HEK293 (cell line): ENCODE measurements around the gene KCNQ2.

Experiments
- CTCF ChIP-seq: fragments of 450-650 bp; formaldehyde crosslinking; IDR thresholded peaks from 2 replicates; pipeline ENCODE4 v1.5.1; 2016; ENCODE audit warnings: missing biosample characterization, missing genetic modification characterization
- ZFHX2 ChIP-seq: fragments of 450-650 bp; formaldehyde crosslinking; conservative IDR thresholded peaks from 2 replicates; pipeline ENCODE4 v1.5.1; 2016; ENCODE audit warnings: missing biosample characterization, missing genetic modification characterization
- ZNF19 ChIP-seq: fragments of 450-650 bp; formaldehyde crosslinking; IDR thresholded peaks from 2 replicates; pipeline ENCODE4; 2016; ENCODE audit warnings: missing biosample characterization, missing genetic modification characterization, low read depth
- ZNF221 ChIP-seq: fragments of 450-650 bp; formaldehyde crosslinking; IDR thresholded peaks from 2 replicates; pipeline ENCODE4 v1.5.1; 2017; ENCODE audit warnings: missing biosample characterization, missing genetic modification characterization, borderline replicate concordance
- ZNF23 ChIP-seq: fragments of 450-650 bp; formaldehyde crosslinking; IDR thresholded peaks from 2 replicates; pipeline ENCODE4 v1.5.1; 2016; ENCODE audit warnings: missing biosample characterization, missing genetic modification characterization, borderline replicate concordance
- ZNF24 ChIP-seq: fragments of 450-650 bp; formaldehyde crosslinking; IDR thresholded peaks from 2 replicates; pipeline ENCODE4 v1.5.1; 2016; ENCODE audit warnings: missing biosample characterization, missing genetic modification characterization
- ZNF664 ChIP-seq: fragments of 450-650 bp; formaldehyde crosslinking; IDR thresholded peaks from 2 replicates; pipeline ENCODE4 v1.5.1; 2016; ENCODE audit warnings: missing biosample characterization, missing genetic modification characterization
- ZXDB ChIP-seq: fragments of 450-650 bp; formaldehyde crosslinking; IDR thresholded peaks from 2 replicates; pipeline ENCODE4 v1.5.1; 2016; ENCODE audit warnings: missing biosample characterization, missing genetic modification characterization
- TF ChIP-seq, protein P1 (sequence below): fragments of 450-650 bp; formaldehyde crosslinking; IDR thresholded peaks from 2 replicates; pipeline ENCODE4 v1.5.1; 2016; ENCODE audit warnings: missing biosample characterization, missing genetic modification characterization
- TF ChIP-seq, protein P2 (sequence below): fragments of 450-650 bp; formaldehyde crosslinking; IDR thresholded peaks from 2 replicates; pipeline ENCODE4 v1.5.1; 2016; ENCODE audit warnings: missing biosample characterization, missing genetic modification characterization, low read depth

DNA sequence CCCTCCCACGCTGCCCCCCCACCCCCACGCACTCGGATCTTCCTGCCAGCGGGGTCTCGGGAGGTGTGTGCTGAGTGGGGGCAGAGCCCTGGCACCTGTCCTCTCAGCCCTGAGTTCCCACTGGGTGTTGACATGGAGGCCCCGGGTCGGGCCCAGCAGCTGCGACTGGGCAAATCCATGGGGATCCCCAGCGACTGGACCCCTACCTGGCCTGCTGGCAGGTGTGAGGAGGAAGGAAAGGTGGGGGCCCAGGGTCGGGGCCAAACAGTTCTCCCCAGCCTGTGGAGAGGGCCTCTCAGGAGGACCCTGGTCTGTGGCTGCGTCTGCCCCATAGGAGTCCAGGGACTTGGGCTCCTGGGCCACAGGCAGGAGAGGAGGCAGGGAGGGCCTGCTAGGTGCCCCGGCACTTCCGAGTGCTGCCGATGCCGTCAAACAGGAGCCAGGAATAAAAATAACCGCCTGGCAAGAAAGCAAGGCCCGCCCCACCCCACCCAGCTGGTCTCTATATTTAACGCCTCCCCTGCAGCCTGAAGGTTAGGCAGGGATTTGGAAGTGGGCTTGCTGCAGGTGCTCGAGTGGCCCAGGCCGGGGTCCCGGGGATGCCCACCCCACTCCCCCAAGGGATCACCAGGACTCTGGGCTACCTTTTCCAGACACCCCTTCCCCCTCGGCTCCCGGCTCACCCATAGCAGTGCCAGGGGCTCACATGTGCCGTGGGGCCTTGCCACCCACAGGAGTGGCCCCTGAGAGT is 27.9 kb upstream of the KCNQ2 start:
- TF ChIP-seq ZXDB = no peak
- TF ChIP-seq CTCF = no peak
- no peak for TF ChIP-seq ZNF664
- TF ChIP-seq, protein P1, sequence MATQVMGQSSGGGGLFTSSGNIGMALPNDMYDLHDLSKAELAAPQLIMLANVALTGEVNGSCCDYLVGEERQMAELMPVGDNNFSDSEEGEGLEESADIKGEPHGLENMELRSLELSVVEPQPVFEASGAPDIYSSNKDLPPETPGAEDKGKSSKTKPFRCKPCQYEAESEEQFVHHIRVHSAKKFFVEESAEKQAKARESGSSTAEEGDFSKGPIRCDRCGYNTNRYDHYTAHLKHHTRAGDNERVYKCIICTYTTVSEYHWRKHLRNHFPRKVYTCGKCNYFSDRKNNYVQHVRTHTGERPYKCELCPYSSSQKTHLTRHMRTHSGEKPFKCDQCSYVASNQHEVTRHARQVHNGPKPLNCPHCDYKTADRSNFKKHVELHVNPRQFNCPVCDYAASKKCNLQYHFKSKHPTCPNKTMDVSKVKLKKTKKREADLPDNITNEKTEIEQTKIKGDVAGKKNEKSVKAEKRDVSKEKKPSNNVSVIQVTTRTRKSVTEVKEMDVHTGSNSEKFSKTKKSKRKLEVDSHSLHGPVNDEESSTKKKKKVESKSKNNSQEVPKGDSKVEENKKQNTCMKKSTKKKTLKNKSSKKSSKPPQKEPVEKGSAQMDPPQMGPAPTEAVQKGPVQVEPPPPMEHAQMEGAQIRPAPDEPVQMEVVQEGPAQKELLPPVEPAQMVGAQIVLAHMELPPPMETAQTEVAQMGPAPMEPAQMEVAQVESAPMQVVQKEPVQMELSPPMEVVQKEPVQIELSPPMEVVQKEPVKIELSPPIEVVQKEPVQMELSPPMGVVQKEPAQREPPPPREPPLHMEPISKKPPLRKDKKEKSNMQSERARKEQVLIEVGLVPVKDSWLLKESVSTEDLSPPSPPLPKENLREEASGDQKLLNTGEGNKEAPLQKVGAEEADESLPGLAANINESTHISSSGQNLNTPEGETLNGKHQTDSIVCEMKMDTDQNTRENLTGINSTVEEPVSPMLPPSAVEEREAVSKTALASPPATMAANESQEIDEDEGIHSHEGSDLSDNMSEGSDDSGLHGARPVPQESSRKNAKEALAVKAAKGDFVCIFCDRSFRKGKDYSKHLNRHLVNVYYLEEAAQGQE (tag by site-specific recombination) = no peak
- no peak for TF ChIP-seq ZFHX2 (tag by site-specific recombination)
- no peak for TF ChIP-seq ZNF23 (tag by site-specific recombination)
- TF ChIP-seq, protein P2, sequence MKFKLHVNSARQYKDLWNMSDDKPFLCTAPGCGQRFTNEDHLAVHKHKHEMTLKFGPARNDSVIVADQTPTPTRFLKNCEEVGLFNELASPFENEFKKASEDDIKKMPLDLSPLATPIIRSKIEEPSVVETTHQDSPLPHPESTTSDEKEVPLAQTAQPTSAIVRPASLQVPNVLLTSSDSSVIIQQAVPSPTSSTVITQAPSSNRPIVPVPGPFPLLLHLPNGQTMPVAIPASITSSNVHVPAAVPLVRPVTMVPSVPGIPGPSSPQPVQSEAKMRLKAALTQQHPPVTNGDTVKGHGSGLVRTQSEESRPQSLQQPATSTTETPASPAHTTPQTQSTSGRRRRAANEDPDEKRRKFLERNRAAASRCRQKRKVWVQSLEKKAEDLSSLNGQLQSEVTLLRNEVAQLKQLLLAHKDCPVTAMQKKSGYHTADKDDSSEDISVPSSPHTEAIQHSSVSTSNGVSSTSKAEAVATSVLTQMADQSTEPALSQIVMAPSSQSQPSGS = no peak
- no peak for TF ChIP-seq ZNF19 (tag by site-specific recombination)
- TF ChIP-seq ZNF221 (tag by site-specific recombination) = no peak
- TF ChIP-seq ZNF24 = no peak
